AG09319 (cell line): ENCODE measurements around the gene CAMTA1.

ENCODE experiments used
- DNase-seq: peaks from one replicate; pipeline ENCODE4 v3.0.0-alpha.2; 2010; ENCODE audit warnings: low read depth; ENCODE audit errors: extremely low read depth
- TF ChIP-seq, protein P1 (sequence below): IDR thresholded peaks from 2 replicates; pipeline ENCODE4 v1.5.1; 2011; ENCODE audit warnings: low read depth, mild to moderate bottlenecking, inconsistent platforms, low read length, moderate library complexity

CAMTA1 gene

DNA sequence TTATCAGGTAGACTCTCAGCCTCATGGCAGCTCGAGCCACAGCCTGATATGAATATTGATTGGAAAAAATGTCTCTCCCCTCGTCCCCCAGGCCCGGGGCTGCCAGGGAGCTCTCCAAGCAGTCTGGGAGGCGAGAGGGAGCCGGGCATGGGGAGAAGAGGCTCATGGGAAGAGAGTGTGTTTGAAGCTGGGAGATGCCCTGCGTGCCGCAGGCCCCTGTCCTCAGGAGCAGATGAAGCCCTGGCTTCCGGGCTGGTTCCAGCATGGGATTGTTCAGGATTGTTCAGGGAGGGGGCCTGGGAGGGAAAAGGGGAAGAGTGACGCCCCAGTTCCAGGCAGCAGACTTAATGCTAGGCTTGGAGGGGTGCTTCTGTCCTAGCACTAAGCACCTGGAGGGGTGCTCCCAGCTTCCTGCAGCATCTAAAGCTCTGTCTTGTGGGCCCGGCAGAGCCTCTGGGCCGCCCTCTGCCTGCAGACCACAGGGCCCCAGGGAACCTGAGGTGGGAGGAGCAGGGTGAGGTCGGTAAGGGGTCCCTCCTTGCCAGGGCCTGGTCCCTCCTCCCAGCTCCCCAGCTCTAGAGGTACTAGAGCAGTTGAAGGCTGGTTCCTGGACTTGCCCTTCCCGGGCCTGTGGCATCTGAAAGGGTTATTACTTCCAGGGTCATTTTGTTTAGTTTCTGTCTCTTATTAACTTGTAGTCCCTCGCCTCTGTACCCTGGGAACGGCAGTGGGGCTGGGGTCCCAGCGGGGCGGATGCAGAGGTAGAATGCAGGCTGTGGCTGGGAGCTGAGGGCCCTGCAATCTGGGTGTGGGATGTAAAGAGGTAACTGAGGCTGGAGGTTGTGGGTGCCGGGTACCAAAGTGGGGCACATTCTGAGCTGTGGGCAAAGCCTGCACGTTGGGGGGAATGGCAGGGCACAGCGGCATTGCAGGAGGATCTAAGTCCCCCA lies 651.1 kb downstream of the CAMTA1 start:
- DNase-seq, result no peak
- TF ChIP-seq, protein P1, sequence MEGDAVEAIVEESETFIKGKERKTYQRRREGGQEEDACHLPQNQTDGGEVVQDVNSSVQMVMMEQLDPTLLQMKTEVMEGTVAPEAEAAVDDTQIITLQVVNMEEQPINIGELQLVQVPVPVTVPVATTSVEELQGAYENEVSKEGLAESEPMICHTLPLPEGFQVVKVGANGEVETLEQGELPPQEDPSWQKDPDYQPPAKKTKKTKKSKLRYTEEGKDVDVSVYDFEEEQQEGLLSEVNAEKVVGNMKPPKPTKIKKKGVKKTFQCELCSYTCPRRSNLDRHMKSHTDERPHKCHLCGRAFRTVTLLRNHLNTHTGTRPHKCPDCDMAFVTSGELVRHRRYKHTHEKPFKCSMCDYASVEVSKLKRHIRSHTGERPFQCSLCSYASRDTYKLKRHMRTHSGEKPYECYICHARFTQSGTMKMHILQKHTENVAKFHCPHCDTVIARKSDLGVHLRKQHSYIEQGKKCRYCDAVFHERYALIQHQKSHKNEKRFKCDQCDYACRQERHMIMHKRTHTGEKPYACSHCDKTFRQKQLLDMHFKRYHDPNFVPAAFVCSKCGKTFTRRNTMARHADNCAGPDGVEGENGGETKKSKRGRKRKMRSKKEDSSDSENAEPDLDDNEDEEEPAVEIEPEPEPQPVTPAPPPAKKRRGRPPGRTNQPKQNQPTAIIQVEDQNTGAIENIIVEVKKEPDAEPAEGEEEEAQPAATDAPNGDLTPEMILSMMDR, result no peak

DNA sequence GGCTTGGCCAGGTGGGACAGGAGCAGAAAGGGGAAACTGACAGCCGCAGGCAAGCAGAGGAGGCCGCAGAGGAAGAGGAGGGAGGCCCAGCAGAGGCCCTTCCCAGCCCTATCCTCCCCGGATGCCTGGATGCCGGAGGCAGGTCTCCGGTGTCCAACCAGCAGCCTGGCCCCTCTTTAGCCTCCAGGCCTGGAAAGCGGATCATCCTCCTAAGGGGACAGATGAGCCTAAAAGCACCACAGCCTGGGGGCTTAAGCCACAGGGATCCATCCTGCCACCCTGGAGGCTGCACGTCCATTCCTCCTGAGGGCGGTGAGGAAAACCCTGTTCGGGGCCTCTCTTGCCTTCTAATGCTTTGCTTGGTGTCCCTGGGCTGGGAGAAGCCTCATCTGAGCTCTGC lies 651.8 kb downstream of the CAMTA1 start:
- DNase-seq, result no peak
- TF ChIP-seq, protein P1, result no peak

DNA sequence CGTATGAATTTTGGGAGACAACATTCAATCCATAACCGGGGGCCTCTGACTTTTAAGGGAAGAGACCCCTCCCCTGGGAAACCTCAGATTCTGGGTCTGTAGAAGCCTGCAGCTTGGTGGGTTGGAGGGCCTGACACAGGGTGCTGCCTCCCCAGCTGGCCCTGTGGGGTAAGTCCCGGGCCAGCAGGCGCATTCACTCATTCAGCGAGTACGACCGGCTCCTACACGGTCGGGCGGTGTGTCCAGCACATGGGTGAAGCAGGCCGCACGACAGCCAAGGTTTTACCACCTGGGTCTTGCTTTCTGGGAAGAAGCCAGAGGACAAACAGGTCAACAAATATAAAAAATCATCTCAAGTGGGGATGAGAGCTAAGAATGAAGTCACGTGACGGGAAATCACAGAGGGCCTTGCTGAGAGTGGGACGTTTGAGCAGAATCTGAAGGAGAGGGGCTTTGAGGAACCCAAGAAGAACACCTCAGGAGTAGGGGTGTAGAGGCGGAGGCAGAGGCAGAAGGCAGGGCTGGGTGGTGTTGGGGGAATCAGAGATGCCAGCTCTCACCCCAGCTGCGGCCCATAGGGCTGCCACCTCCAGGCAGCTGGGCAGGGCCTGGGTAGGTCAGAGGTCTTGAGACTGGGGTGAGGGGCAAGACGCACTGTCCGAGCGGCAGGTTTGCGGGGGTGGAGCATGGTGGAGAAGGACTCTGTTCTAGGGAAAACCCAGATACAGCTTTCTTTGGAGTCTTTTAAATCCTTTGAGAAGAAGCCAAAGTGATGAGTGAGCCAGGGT lies 652.5 kb downstream of the CAMTA1 start:
- TF ChIP-seq, protein P1, result no peak
- no peak for DNase-seq

DNA sequence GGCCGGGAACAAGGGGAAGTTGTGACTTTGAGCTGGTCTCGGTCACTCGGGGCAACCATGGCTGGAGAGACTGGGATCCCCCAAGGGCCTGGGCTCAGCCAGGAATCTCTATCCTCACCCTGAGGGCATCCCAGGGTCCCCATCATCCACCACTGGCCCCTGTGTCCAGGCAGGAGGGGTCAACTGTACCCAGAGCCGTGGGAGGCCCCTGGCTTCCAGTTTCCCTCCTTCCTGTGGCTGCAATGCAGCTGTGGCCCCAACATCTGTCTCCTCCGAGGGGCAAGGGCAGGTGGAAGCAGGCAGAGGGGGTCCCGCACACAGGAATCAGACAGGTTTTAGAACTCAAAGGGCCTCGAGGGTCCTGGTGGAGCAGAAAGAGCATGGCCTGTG lies 653.1 kb downstream of the CAMTA1 start:
- TF ChIP-seq, protein P1, result no peak
- no peak for DNase-seq

DNA sequence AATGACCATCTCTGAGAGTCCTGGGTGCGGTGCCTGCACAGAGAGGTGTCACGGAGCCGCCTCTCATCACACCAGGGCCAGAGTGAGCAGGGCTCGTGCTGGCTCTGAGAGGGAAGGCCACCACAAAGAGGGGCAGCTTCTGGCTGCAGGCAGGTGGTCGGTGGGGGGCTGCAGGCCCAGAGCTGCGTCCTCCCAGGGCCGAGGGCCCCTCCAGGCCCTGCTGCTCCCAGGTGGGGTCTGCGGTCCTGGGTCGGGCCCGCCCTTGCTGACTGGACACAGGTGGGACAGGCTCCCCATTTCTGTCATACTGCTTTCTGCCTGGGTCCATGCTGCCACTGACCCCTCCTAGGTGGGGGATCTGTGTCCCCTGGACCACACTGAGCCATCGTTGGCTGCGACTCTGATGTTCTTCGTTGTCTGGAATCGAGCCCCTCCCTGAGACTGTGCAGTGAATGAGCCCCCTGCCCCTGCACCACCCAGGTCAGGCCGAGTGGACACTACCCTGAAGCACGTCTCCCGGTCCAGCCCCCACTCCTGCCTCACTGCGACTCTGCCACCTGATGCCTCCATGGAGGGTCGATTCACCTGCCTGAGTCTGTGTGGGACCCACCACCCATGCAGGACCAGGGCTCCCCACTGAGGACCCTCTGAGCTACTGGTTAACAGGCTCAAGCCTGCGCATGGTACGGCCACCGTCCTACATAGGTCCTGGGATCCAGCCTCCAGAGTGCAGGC lies 653.8 kb downstream of the CAMTA1 start:
- no peak for DNase-seq
- TF ChIP-seq, protein P1, result no peak

DNA sequence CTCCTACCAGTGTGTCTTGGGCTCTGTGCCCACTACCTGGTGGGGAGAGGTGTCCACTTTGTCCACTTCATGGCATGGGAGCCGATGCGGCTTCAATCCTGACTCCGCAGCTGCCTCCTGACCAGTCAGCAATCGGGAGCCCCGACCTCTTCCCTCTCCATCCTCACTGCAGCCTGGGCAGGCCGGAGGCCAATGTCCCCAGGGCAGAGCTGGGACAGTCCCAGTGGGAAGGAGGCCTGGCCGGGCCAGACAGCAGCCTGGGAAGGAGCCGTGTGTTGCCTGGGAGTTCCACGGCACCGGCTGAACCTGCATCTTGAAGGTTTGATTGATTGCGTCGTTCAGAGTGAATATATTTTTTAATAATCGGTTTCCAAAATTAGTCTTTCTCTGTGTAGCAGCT lies 654.9 kb downstream of the CAMTA1 start:
- DNase-seq, result no peak
- TF ChIP-seq, protein P1, result no peak
